HepG2 (cell line): ENCODE data around the gene ICE2. TPM values are rescaled to one million over a fixed set of nuclear protein-coding genes. Genes with fewer than 3 reads are reported as not detected.

Experiments
- ATAC-seq: fragments of 200-7000 bp; cut with Tn5 transposase; 3 replicates; pipeline ENCODE4 v1.9.1; 2020; ENCODE audit warnings: mild to moderate bottlenecking, moderate library complexity
- Bru-seq: library from RNA; stranded (reverse); fragments of 400-500 nt; gene quantifications from one replicate; lab custom pipeline; 2021; lab: Mats Ljungman, UMichigan
- BruChase-seq, 2 experiments: library from RNA; stranded (reverse); fragments of 400-500 nt; gene quantifications; one replicate each; lab custom pipeline; 2021; lab: Mats Ljungman, UMichigan
- BruUV-seq: library from RNA; stranded (reverse); fragments of 400-500 nt; replicated peaks from 2 replicates; lab custom pipeline; 2021; lab: Mats Ljungman, UMichigan
- CTCF ChIA-PET: fragments of 300-600 bp; formaldehyde crosslinking; extraction: SDS; loops from one replicate; lab custom pipeline; 2021; ENCODE audit warnings: low total read pairs, inconsistent platforms, low intra/inter-chr PET ratio; lab: Yijun Ruan, JAX
- POLR2A ChIA-PET: fragments of 350-600 bp; sonication (Branson Sonifier 250); formaldehyde crosslinking; loops from one replicate; lab custom pipeline; 2020; ENCODE audit warnings: antibody characterized with exemption, inconsistent platforms; lab: Yijun Ruan, JAX
- DNase-seq: peaks from one replicate; pipeline ENCODE4 v3.0.0-alpha.2; 2015; ENCODE audit warnings: low spot score
- FAIRE-seq: peaks from 3 replicates; lab custom pipeline; 2011; peaks lifted over from hg19 to GRCh38; lab: Jason Lieb, UNC
- H2AFZ ChIP-seq: one replicate; pipeline ENCODE4 v1.6.1; 2011; ENCODE audit warnings: low read length, inconsistent platforms
- H3K27ac ChIP-seq: fragments of 300-600 bp; 3 replicates; pipeline ENCODE4 v1.8.0; 2011; ENCODE audit warnings: mixed run types, mild to moderate bottlenecking, mixed read lengths, low read length, inconsistent platforms; ENCODE audit not compliant: insufficient read depth; ENCODE audit errors: extremely low read length
- H3K27me3 ChIP-seq, 2 experiments: fragments of 200-600 bp in 1 of 2; 2 replicates in 1 of 2; 3 replicates in 1 of 2; pipeline versions ENCODE4 v1.6.0 to v1.8.0; 2011; ENCODE audit warnings: low read length in 2 of 2, mild to moderate bottlenecking in 2 of 2, moderate library complexity in 2 of 2, inconsistent platforms in 1 of 2; ENCODE audit not compliant: insufficient read depth in 2 of 2, control insufficient read depth in 1 of 2
- H3K36me3 ChIP-seq, 2 experiments: fragments of 200-600 bp in 1 of 2; replicated peaks in 1 of 2; 2 replicates in 1 of 2; 3 replicates in 1 of 2; pipeline versions ENCODE4 v1.5.1 to v1.8.0; 2011; ENCODE audit warnings: low read length in 2 of 2, inconsistent platforms in 1 of 2; ENCODE audit not compliant: insufficient read depth in 2 of 2, control insufficient read depth in 1 of 2
- H3K4me1 ChIP-seq: 2 replicates; pipeline ENCODE4 v1.5.1; 2012; ENCODE audit warnings: low read length, inconsistent platforms; ENCODE audit not compliant: insufficient read depth
- H3K4me2 ChIP-seq: 2 replicates; pipeline ENCODE4 v1.6.0; 2011; ENCODE audit warnings: low read depth, low read length, inconsistent platforms
- H3K4me3 ChIP-seq, 3 experiments: fragments of 200-600 bp in 1 of 3; sonication (generic), shearing (Covaris generic) in 1 of 3; replicated peaks in 1 of 3; 2 replicates each; pipeline ENCODE4 v1.5.1; 2011 to 2016; ENCODE audit warnings: low read length in 3 of 3, inconsistent platforms in 2 of 3, low read depth in 2 of 3, mild to moderate bottlenecking in 2 of 3, control low read depth in 1 of 3, mixed read lengths in 1 of 3; ENCODE audit not compliant: insufficient read depth in 1 of 3
- H3K79me2 ChIP-seq: one replicate; pipeline ENCODE4 v1.6.1; 2011; ENCODE audit warnings: low read length, inconsistent platforms; ENCODE audit not compliant: insufficient read depth
- H3K9ac ChIP-seq: 2 replicates; pipeline ENCODE4 v1.6.0; 2011; ENCODE audit warnings: mild to moderate bottlenecking, low read depth, low read length, inconsistent platforms; ENCODE audit not compliant: insufficient read depth
- H3K9me3 ChIP-seq: 2 replicates; pipeline ENCODE4 v1.5.1; 2012; ENCODE audit warnings: mild to moderate bottlenecking, low read length
- H4K20me1 ChIP-seq: 2 replicates; pipeline ENCODE4 v1.6.0; 2011; ENCODE audit warnings: inconsistent platforms, mild to moderate bottlenecking, low read length, moderate library complexity; ENCODE audit not compliant: insufficient read depth
- ASH2L ChIP-seq: fragments of 300-600, 200-600 bp; sonication (generic); IDR thresholded peaks from 2 replicates; pipeline ENCODE4 v1.7.0; 2017; ENCODE audit warnings: low read depth, mild to moderate bottlenecking, moderate library complexity, mixed read lengths, low read length; ENCODE audit not compliant: insufficient read length
- REPIN1 ChIP-seq: sonication (generic); formaldehyde crosslinking; IDR thresholded peaks from 2 replicates; pipeline ENCODE4 v1.8.0; 2022; ENCODE audit warnings: missing genetic modification reagents, low read depth, mild to moderate bottlenecking, borderline replicate concordance
- RXRB ChIP-seq: IDR thresholded peaks from 2 replicates; pipeline ENCODE4 v1.6.1; 2016; ENCODE audit warnings: borderline replicate concordance, missing genetic modification reagents, missing compliant biosample characterization
- WGBS: methylation state at CpG from one replicate; pipeline ENCODE4 v1.1.6; 2017; ENCODE audit warnings: low lambda C conversion rate; 5-methylcytosine and 5-hydroxymethylcytosine counted together
- in situ Hi-C: cut with HindIII; loops from 2 replicates; pipeline ENCODE4 v1.10.0; 2017; ENCODE audit warnings: low pct_unique_long_range_greater_than_20kb; ENCODE audit not compliant: extremely low pct_ligation_motif_present
- intact Hi-C: fragments of 100-400 bp; cut with micrococcal nuclease; formaldehyde crosslinking; loops from one replicate; pipeline ENCODE4 v1.10.0; 2022; ENCODE audit not compliant: unreplicated experiment
- long read RNA-seq, 2 experiments: library from RNA in 1 of 2; library from polyadenylated mRNA in 1 of 2; stranded (forward) in 1 of 2; unstranded in 1 of 2; transcript quantifications; one replicate each; pipeline ENCODE4 v2.0.0, GENCODE V29; 2019 to 2022
- polyA minus RNA-seq, 3 experiments: library from RNA; depleted of rRNA, polyadenylated mRNA; stranded (reverse); fragments of >200 nt; gene quantifications; 2 replicates each; pipeline ENCODE4 v1.2.3, GENCODE V29; 2011; ENCODE audit warnings: low replicate concordance in 1 of 3
- polyA plus RNA-seq, 8 experiments: library from polyadenylated mRNA; depleted of rRNA in 3 of 8; stranded (reverse) in 7 of 8; unstranded in 1 of 8; fragments of >200 nt; fragmentation: Illumina TruSeq in 4 of 8; extraction: Trizol in 4 of 8; gene quantifications; 2 replicates each; pipeline versions ENCODE4 v1.2.1 to v1.2.3, GENCODE V29; 2011 to 2016; ENCODE audit warnings: low read depth in 4 of 8, missing spikeins in 1 of 8, mixed read lengths in 1 of 8; ENCODE audit not compliant: insufficient read depth in 1 of 8
- total RNA-seq, 5 experiments: library from RNA; depleted of rRNA; stranded (reverse); fragments of >200 nt; fragmentation: Illumina TruSeq; extraction: Trizol; gene quantifications; 2 replicates each; pipeline ENCODE4 v1.2.3, GENCODE V29; 2016; ENCODE audit warnings: low read depth in 1 of 5
- TF ChIP-seq, protein P1 (sequence below): sonication (generic); formaldehyde crosslinking; conservative IDR thresholded peaks from 2 replicates; pipeline ENCODE4 v1.4.0; 2020; ENCODE audit warnings: mild to moderate bottlenecking, missing genetic modification reagents, moderate library complexity

ICE2 gene, protein sequence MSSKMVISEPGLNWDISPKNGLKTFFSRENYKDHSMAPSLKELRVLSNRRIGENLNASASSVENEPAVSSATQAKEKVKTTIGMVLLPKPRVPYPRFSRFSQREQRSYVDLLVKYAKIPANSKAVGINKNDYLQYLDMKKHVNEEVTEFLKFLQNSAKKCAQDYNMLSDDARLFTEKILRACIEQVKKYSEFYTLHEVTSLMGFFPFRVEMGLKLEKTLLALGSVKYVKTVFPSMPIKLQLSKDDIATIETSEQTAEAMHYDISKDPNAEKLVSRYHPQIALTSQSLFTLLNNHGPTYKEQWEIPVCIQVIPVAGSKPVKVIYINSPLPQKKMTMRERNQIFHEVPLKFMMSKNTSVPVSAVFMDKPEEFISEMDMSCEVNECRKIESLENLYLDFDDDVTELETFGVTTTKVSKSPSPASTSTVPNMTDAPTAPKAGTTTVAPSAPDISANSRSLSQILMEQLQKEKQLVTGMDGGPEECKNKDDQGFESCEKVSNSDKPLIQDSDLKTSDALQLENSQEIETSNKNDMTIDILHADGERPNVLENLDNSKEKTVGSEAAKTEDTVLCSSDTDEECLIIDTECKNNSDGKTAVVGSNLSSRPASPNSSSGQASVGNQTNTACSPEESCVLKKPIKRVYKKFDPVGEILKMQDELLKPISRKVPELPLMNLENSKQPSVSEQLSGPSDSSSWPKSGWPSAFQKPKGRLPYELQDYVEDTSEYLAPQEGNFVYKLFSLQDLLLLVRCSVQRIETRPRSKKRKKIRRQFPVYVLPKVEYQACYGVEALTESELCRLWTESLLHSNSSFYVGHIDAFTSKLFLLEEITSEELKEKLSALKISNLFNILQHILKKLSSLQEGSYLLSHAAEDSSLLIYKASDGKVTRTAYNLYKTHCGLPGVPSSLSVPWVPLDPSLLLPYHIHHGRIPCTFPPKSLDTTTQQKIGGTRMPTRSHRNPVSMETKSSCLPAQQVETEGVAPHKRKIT
- 26.4 and 40.9 TPM in 2 replicates for total RNA-seq (2016; rRNA removed; fragmentation: Illumina TruSeq; extraction: Trizol)
- total RNA-seq (2016; cell fraction: cytosol; rRNA removed; fragmentation: Illumina TruSeq; extraction: Trizol; ENCODE audit: low read depth) = 6.4 and 8.6 TPM in 2 replicates
- total RNA-seq (2016; cell fraction: insoluble cytoplasmic fraction; rRNA removed; fragmentation: Illumina TruSeq; extraction: Trizol) = 23.8 and 38.6 TPM in 2 replicates
- total RNA-seq (2016; cell fraction: membrane; rRNA removed; fragmentation: Illumina TruSeq; extraction: Trizol) = 19.6 and 21.3 TPM in 2 replicates
- 41.9 and 47.8 TPM in 2 replicates for total RNA-seq (2016; cell fraction: nucleus; rRNA removed; fragmentation: Illumina TruSeq; extraction: Trizol)
- 20.5 and 24.8 TPM in 2 replicates for polyA plus RNA-seq (2011; rRNA removed)
- 11.0 and 15.0 TPM in 2 replicates for polyA plus RNA-seq (2011; cell fraction: cytosol; rRNA removed)
- polyA plus RNA-seq (2011; cell fraction: nucleus; rRNA removed) = 20.0 and 21.2 TPM in 2 replicates
- 20.7 and 23.9 TPM in 2 replicates for polyA plus RNA-seq (2012)
- polyA plus RNA-seq (2016; cell fraction: cytosol; fragmentation: Illumina TruSeq; extraction: Trizol; ENCODE audit: low read depth) = 9.1 and 9.3 TPM in 2 replicates
- 35.5 and 42.1 TPM in 2 replicates for polyA plus RNA-seq (2016; cell fraction: insoluble cytoplasmic fraction; fragmentation: Illumina TruSeq; extraction: Trizol; ENCODE audit: low read depth)
- 13.2 and 14.7 TPM in 2 replicates for polyA plus RNA-seq (2016; cell fraction: membrane; fragmentation: Illumina TruSeq; extraction: Trizol; ENCODE audit: low read depth)
- 34.0 and 49.3 TPM in 2 replicates for polyA plus RNA-seq (2016; cell fraction: nucleus; fragmentation: Illumina TruSeq; extraction: Trizol; ENCODE audit: insufficient read depth, low read depth)
- polyA minus RNA-seq (2011; rRNA and poly(A)+ RNA removed; ENCODE audit: low replicate concordance) = 28.7 and 67.9 TPM in 2 replicates
- polyA minus RNA-seq (2011; cell fraction: cytosol; rRNA and poly(A)+ RNA removed) = 12.0 and 16.0 TPM in 2 replicates
- 113 and 126 TPM in 2 replicates for polyA minus RNA-seq (2011; cell fraction: nucleus; rRNA and poly(A)+ RNA removed)
- percentile 81 among the genes with signal in this experiment for Bru-seq, nascent RNA
- percentile 73 among the genes with signal in this experiment for BruChase-seq, experiment 1, labeled RNA remaining after a 6-hour chase
- BruChase-seq, experiment 2, labeled RNA remaining after a 2-hour chase = percentile 78 among the genes with signal in this experiment
- long read RNA-seq, experiment 1, full-length matches to known transcripts = 3 of 9 reads
- long read RNA-seq, experiment 1, partial matches to known transcripts = 2 of 9 reads
- long read RNA-seq, experiment 1, other reads (novel, unspliced or antisense) = 4 of 9 reads
- long read RNA-seq, experiment 2, full-length matches to known transcripts = 1 of 19 reads
- long read RNA-seq, experiment 2, partial matches to known transcripts = 8 of 19 reads
- long read RNA-seq, experiment 2, other reads (novel, unspliced or antisense) = 10 of 19 reads

GRCh38 chr15:60478566-60479360 is at the start of gene ICE2:
TSS of gene ICE2 (minus strand) at chr15:60479142. CDS start at chr15:60477977, 1,165 bp downstream.
- H3K4me2 ChIP-seq = peak within 1 kb of the TSS; percentile 99
- H3K27me3 ChIP-seq = no peaks in the 10 kb centered on the region; a peak in 1 of 5 replicates
- peaks cover 0 to 13% of the 10 kb centered on the region in 2 experiments; a peak in 2 of 5 replicates for H3K36me3 ChIP-seq
- BruUV-seq = no TSS peak
- intact Hi-C loops = loop anchor here (1.0 to 5.0 kb wide), 3 partner anchors 15 to 790 kb away; partner anchors contain the start of gene BNIP2
- peak within 1 kb of the TSS; percentile 96 for H2AFZ ChIP-seq
- 1% methylated on average over 25 of the region's 57 CpGs for WGBS
- H3K9ac ChIP-seq = peak within 1 kb of the TSS; percentile 96
- H4K20me1 ChIP-seq = no peaks in the 10 kb centered on the region
- FAIRE-seq = peak; percentile 56
- in situ Hi-C loops = no loop called here
- H3K27ac ChIP-seq = peak within 1 kb of the TSS; percentile 93
- peaks cover 29% of the 10 kb centered on the region for H3K79me2 ChIP-seq
- H3K4me1 ChIP-seq = peaks cover 43% of the 10 kb centered on the region
- H3K9me3 ChIP-seq = no peaks in the 10 kb centered on the region
- peak; percentile 89 for DNase-seq
- H3K4me3 ChIP-seq = peak within 1 kb of the TSS; percentile 67 to 94 (median 90)
- ChIA-PET POLR2A (interaction anchor here (1.0 to 2.3 kb wide), 7 partner anchors 16 to 106 kb away, joined by 3 to 12 read pairs (median 4); no protein-coding TSS in a partner anchor), CTCF (no interaction called here)
- ATAC-seq = peak; percentile 94
- peak; percentile 89 for TF ChIP-seq REPIN1 (CRISPR knock-in tag)
- TF ChIP-seq, protein P1, sequence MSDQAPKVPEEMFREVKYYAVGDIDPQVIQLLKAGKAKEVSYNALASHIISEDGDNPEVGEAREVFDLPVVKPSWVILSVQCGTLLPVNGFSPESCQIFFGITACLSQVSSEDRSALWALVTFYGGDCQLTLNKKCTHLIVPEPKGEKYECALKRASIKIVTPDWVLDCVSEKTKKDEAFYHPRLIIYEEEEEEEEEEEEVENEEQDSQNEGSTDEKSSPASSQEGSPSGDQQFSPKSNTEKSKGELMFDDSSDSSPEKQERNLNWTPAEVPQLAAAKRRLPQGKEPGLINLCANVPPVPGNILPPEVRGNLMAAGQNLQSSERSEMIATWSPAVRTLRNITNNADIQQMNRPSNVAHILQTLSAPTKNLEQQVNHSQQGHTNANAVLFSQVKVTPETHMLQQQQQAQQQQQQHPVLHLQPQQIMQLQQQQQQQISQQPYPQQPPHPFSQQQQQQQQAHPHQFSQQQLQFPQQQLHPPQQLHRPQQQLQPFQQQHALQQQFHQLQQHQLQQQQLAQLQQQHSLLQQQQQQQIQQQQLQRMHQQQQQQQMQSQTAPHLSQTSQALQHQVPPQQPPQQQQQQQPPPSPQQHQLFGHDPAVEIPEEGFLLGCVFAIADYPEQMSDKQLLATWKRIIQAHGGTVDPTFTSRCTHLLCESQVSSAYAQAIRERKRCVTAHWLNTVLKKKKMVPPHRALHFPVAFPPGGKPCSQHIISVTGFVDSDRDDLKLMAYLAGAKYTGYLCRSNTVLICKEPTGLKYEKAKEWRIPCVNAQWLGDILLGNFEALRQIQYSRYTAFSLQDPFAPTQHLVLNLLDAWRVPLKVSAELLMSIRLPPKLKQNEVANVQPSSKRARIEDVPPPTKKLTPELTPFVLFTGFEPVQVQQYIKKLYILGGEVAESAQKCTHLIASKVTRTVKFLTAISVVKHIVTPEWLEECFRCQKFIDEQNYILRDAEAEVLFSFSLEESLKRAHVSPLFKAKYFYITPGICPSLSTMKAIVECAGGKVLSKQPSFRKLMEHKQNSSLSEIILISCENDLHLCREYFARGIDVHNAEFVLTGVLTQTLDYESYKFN = peak; percentile 61
- TF ChIP-seq RXRB (CRISPR knock-in tag) = peak; percentile 67
- peak; percentile 89 for TF ChIP-seq ASH2L
